Measurements from ENCODE around the gene STX4. TPM values are rescaled to one million over a fixed set of nuclear protein-coding genes. Genes with fewer than 3 reads are reported as not detected.

The STX4 gene
- total RNA-seq, 1 experiment from 2014 or later: 65.2 TPM

- Histone ChIP-seq H3K27ac (ENCODE audit: low read length) (no peak overlapping the region), H3K4me3 (ENCODE audit: low read depth in 2 of 2, low read length in 2 of 2) (no peak overlapping the region), H3K4me1 (ENCODE audit: control insufficient read depth, insufficient read depth, low read length) (no peaks in the 10 kb centered on the region; the same call in 1 of the 2 replicates), H3K27me3 (ENCODE audit: control insufficient read depth, insufficient read depth, low read length) (no peaks in the 10 kb centered on the region), H3K36me3 (ENCODE audit: control insufficient read depth, insufficient read depth, low read length) (no peaks in the 10 kb centered on the region), H3K9me3 (ENCODE audit: control insufficient read depth, insufficient read depth, low read depth, low read length) (no peaks in the 10 kb centered on the region)
- no TSS peak for BruUV-seq (replicated peaks)
- intact Hi-C loops (cut with micrococcal nuclease; ENCODE audit: unreplicated experiment): no loop called here
- no peak for TF ChIP-seq TCF7L2 (IDR thresholded peaks at IDR 0.05; ENCODE audit: low read depth, low read length)
- no peak for TF ChIP-seq POLR2AphosphoS5 (IDR thresholded peaks at IDR 0.05; ENCODE audit: low read depth, low read length)
- no peak for TF ChIP-seq CTCF (IDR thresholded peaks at IDR 0.05)
- TF ChIP-seq SIN3A (IDR thresholded peaks at IDR 0.05; ENCODE audit: borderline replicate concordance, insufficient read depth, low read depth, low read length): no peak
- TF ChIP-seq REST (IDR thresholded peaks at IDR 0.05; ENCODE audit: insufficient read depth in 1 of 2, low read depth in 2 of 2, low read length in 1 of 2): no peak
- POLR2A ChIA-PET: interaction anchor here (0.7 kb wide), 1 partner anchor 10 kb away, joined by 3 read pairs; no protein-coding TSS in a partner anchor
- CTCF ChIA-PET: no interaction called here
- DNase-seq (ENCODE audit: low read depth, low spot score) (no peak), ATAC-seq (0 out of 2 replicates have a peak, but pooled peaks have one; percentile 6)
- in situ Hi-C loops (cut with HindIII; ENCODE audit: low pct_unique_long_range_greater_than_20kb, low sequenced_read_pairs): no loop called here
These were observed 50.2 kb downstream of the STX4 start for GRCh38 chr16:31083556-31083955.

- ChIA-PET POLR2A (interaction anchor here (0.7 kb wide), 1 partner anchor 9 kb away, joined by 3 read pairs; no protein-coding TSS in a partner anchor), CTCF (no interaction called here)
- H3K36me3 ChIP-seq (ENCODE audit: control insufficient read depth, insufficient read depth, low read length): no peaks in the 10 kb centered on the region
- no peak overlapping the region for H3K4me3 ChIP-seq (ENCODE audit: low read depth in 2 of 2, low read length in 2 of 2)
- no peak for ATAC-seq
- in situ Hi-C loops (cut with HindIII; ENCODE audit: low pct_unique_long_range_greater_than_20kb, low sequenced_read_pairs) (no loop called here), intact Hi-C loops (cut with micrococcal nuclease; ENCODE audit: unreplicated experiment) (no loop called here)
- no peak for DNase-seq (ENCODE audit: low read depth, low spot score)
- H3K27ac ChIP-seq (ENCODE audit: low read length): no peak overlapping the region
- H3K9me3 ChIP-seq (ENCODE audit: control insufficient read depth, insufficient read depth, low read depth, low read length): no peaks in the 10 kb centered on the region
- H3K27me3 ChIP-seq (ENCODE audit: control insufficient read depth, insufficient read depth, low read length): no peaks in the 10 kb centered on the region
- TF ChIP-seq SIN3A (IDR thresholded peaks at IDR 0.05; ENCODE audit: borderline replicate concordance, insufficient read depth, low read depth, low read length) (no peak), POLR2AphosphoS5 (IDR thresholded peaks at IDR 0.05; ENCODE audit: low read depth, low read length) (0 out of 2 replicates have a peak, but pooled peaks have one; percentile 2)
- BruUV-seq (replicated peaks): no TSS peak
- H3K4me1 ChIP-seq (ENCODE audit: control insufficient read depth, insufficient read depth, low read length): no peaks in the 10 kb centered on the region; the same call in 1 of the 2 replicates
These were observed 50.6 kb downstream of the STX4 start for GRCh38 chr16:31083981-31084380.

GRCh38 chr16:31084584-31085302 is 51.4 kb downstream of the STX4 start:
- Histone ChIP-seq H3K36me3 (ENCODE audit: control insufficient read depth, insufficient read depth, low read length) (no peaks in the 10 kb centered on the region), H3K4me1 (ENCODE audit: control insufficient read depth, insufficient read depth, low read length) (no peaks in the 10 kb centered on the region; the same call in 1 of the 2 replicates), H3K27ac (ENCODE audit: low read length) (no peak overlapping the region), H3K4me3 (ENCODE audit: low read depth in 2 of 2, low read length in 2 of 2) (no peak overlapping the region), H3K27me3 (ENCODE audit: control insufficient read depth, insufficient read depth, low read length) (no peaks in the 10 kb centered on the region), H3K9me3 (ENCODE audit: control insufficient read depth, insufficient read depth, low read depth, low read length) (no peaks in the 10 kb centered on the region)
- ChIA-PET CTCF (no interaction called here), POLR2A (no interaction called here)
- in situ Hi-C loops (cut with HindIII; ENCODE audit: low pct_unique_long_range_greater_than_20kb, low sequenced_read_pairs): no loop called here
- DNase-seq (ENCODE audit: low read depth, low spot score) (no peak), ATAC-seq (peak; percentile 23)
- TF ChIP-seq TCF7L2 (IDR thresholded peaks at IDR 0.05; ENCODE audit: low read depth, low read length): no peak
- no peak for TF ChIP-seq REST (IDR thresholded peaks at IDR 0.05; ENCODE audit: insufficient read depth in 1 of 2, low read depth in 2 of 2, low read length in 1 of 2)
- no peak for TF ChIP-seq CTCF (IDR thresholded peaks at IDR 0.05)
- TF ChIP-seq POLR2AphosphoS5 (IDR thresholded peaks at IDR 0.05; ENCODE audit: low read depth, low read length): no peak; the same call in 1 of the 2 replicates
- TF ChIP-seq SIN3A (IDR thresholded peaks at IDR 0.05; ENCODE audit: borderline replicate concordance, insufficient read depth, low read depth, low read length): no peak
- intact Hi-C loops (cut with micrococcal nuclease; ENCODE audit: unreplicated experiment): no loop called here
- BruUV-seq (replicated peaks): no TSS peak

All from Panc1 (cell line).